ENCODE data around the gene RAB40C.

The RAB40C gene

DNA sequence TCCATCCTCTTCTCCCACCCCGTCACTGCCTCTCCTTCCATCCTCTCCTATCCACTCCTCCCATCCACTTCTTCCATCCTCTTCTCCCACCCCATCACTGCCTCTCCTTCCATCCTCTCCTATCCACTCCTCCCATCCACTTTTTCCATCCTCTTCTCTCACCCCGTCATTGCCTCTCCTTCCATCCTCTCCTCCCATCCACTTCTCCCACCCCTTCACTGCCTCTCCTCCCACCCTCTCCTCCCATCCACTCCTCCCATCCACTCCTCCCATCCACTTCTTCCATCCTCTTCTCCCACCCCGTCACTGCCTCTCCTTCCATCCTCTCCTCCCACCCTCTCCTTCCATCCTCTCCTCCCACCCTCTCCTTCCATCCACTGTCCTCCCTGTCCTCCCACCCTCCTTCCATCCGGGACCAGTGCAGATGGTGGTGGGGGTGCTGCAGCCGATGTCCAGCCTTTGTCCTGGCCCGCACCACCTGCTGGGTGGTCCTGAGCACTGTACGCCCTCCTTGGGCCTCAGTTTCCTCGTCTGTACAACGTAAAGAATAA, 42.0 kb downstream of the RAB40C start:
- Mint-ChIP-seq H3K4me3 (no peak overlapping the region), H3K27me3 (no peaks in the 10 kb centered on the region), H3K4me1 (peaks cover 7% of the 10 kb centered on the region), H3K36me3 (ENCODE audit: insufficient read depth) (peaks cover 19% of the 10 kb centered on the region), H3K9me3 (no peaks in the 10 kb centered on the region), H3K27ac (ENCODE audit: low read depth) (no peak overlapping the region)
- ATAC-seq (replicated peaks; ENCODE audit: extremely low read depth, poor library complexity, severe bottlenecking) (no peak), DNase-seq (ENCODE audit: low spot score in 2 of 2) (no peak)

DNA sequence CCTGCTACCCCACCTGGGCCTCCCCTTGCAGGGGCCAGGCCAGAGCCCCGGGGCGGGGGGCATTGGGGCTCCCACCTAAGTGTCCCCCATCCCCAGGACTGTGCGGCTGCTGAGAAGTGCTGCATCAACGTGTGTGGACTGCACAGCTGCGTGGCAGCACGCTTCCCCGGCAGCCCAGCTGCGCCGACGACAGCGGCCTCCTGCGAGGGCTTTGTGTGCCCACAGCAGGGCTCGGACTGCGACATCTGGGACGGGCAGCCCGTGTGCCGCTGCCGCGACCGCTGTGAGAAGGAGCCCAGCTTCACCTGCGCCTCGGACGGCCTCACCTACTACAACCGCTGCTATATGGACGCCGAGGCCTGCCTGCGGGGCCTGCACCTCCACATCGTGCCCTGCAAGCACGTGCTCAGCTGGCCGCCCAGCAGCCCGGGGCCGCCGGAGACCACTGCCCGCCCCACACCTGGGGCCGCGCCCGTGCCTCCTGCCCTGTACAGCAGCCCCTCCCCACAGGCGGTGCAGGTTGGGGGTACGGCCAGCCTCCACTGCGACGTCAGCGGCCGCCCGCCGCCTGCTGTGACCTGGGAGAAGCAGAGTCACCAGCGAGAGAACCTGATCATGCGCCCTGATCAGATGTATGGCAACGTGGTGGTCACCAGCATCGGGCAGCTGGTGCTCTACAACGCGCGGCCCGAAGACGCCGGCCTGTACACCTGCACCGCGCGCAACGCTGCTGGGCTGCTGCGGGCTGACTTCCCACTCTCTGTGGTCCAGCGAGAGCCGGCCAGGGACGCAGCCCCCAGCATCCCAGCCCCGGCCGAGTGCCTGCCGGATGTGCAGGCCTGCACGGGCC, 42.8 kb downstream of the RAB40C start:
- Mint-ChIP-seq H3K4me1 (peaks cover 8% of the 10 kb centered on the region), H3K9me3 (no peaks in the 10 kb centered on the region), H3K27ac (ENCODE audit: low read depth) (no peak overlapping the region), H3K36me3 (ENCODE audit: insufficient read depth) (peaks cover 25% of the 10 kb centered on the region), H3K4me3 (no peak overlapping the region), H3K27me3 (no peaks in the 10 kb centered on the region)
- ATAC-seq (replicated peaks; ENCODE audit: extremely low read depth, poor library complexity, severe bottlenecking), result no peak
- no peak for DNase-seq (ENCODE audit: low spot score in 2 of 2)

DNA sequence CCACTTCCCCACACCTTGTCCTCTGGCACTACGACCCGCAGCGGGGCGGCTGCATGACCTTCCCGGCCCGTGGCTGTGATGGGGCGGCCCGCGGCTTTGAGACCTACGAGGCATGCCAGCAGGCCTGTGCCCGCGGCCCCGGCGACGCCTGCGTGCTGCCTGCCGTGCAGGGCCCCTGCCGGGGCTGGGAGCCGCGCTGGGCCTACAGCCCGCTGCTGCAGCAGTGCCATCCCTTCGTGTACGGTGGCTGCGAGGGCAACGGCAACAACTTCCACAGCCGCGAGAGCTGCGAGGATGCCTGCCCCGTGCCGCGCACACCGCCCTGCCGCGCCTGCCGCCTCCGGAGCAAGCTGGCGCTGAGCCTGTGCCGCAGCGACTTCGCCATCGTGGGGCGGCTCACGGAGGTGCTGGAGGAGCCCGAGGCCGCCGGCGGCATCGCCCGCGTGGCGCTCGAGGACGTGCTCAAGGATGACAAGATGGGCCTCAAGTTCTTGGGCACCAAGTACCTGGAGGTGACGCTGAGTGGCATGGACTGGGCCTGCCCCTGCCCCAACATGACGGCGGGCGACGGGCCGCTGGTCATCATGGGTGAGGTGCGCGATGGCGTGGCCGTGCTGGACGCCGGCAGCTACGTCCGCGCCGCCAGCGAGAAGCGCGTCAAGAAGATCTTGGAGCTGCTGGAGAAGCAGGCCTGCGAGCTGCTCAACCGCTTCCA, 43.6 kb downstream of the RAB40C start:
- H3K36me3 Mint-ChIP-seq (ENCODE audit: insufficient read depth), result peaks cover 24% of the 10 kb centered on the region
- peaks cover 8% of the 10 kb centered on the region for H3K4me1 Mint-ChIP-seq
- no peak for ATAC-seq (replicated peaks; ENCODE audit: extremely low read depth, poor library complexity, severe bottlenecking)
- no peak overlapping the region for H3K27ac Mint-ChIP-seq (ENCODE audit: low read depth)
- no peaks in the 10 kb centered on the region for H3K9me3 Mint-ChIP-seq
- no peaks in the 10 kb centered on the region for H3K27me3 Mint-ChIP-seq
- DNase-seq (ENCODE audit: low spot score in 2 of 2), result no peak
- H3K4me3 Mint-ChIP-seq, result no peak overlapping the region

DNA sequence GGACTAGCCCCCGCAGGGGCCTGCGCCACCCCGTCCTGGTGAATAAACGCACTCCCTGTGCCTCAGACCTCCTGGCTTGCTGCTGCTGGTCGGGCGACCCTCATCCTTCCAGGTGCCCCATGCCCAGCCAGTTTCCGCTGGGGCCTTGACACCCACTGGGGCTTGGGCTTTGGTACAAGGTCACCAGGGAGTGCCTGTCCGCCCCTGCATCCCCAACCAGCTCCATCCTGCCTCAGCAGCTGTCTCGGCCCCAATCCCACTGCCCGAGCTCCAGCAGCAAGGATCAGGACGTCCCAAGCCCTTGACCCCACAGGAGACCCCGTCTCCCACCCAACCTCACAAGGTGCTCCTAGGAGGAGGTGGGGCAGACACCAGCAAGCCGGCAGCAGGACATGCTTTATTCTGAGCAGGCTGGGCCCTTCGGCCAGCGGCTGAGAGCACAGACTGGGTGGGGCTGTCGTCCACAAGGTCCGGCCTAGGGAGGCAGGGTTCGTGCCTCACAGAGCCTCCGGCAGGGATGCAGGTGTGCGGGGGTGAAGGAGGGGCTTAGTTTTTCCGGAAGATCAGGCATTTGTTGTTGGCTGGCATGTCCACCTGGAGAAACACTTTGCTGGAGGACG, 44.3 kb downstream of the RAB40C start:
- Mint-ChIP-seq H3K27ac (ENCODE audit: low read depth) (no peak overlapping the region), H3K36me3 (ENCODE audit: insufficient read depth) (peaks cover 20% of the 10 kb centered on the region), H3K4me3 (peak overlapping the region; percentile 98), H3K9me3 (no peaks in the 10 kb centered on the region), H3K4me1 (peaks cover 8% of the 10 kb centered on the region), H3K27me3 (no peaks in the 10 kb centered on the region)
- ATAC-seq (replicated peaks; ENCODE audit: extremely low read depth, poor library complexity, severe bottlenecking) (no peak), DNase-seq (ENCODE audit: low spot score in 2 of 2) (no peak)

DNA sequence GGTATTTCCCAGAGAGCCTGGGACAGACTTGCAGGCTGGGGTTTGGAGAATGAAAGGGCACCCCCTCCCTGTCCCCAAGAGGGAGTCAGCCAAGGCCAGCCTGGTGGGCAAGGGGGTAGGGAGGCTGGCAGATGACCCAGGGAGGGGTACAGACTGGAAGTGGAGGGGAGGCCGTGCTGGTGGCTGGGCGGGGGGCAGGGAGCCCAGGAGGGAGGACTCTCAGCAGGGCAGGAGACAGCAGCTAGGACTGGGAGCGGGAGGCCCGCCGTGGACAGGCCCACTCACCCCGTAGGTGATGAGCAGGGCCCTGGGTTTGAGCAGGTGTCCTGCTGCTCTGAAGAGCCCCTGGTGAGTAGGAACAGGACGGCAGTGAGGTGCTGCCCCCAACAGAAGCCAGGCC, 45.1 kb downstream of the RAB40C start:
- DNase-seq (ENCODE audit: low spot score in 2 of 2), result no peak
- peaks cover 20% of the 10 kb centered on the region for H3K36me3 Mint-ChIP-seq (ENCODE audit: insufficient read depth)
- H3K27me3 Mint-ChIP-seq, result no peaks in the 10 kb centered on the region
- peaks cover 8% of the 10 kb centered on the region for H3K4me1 Mint-ChIP-seq
- ATAC-seq (replicated peaks; ENCODE audit: extremely low read depth, poor library complexity, severe bottlenecking), result no peak
- H3K9me3 Mint-ChIP-seq, result no peaks in the 10 kb centered on the region
- H3K4me3 Mint-ChIP-seq, result peak overlapping the region; percentile 98
- H3K27ac Mint-ChIP-seq (ENCODE audit: low read depth), result no peak overlapping the region

DNA sequence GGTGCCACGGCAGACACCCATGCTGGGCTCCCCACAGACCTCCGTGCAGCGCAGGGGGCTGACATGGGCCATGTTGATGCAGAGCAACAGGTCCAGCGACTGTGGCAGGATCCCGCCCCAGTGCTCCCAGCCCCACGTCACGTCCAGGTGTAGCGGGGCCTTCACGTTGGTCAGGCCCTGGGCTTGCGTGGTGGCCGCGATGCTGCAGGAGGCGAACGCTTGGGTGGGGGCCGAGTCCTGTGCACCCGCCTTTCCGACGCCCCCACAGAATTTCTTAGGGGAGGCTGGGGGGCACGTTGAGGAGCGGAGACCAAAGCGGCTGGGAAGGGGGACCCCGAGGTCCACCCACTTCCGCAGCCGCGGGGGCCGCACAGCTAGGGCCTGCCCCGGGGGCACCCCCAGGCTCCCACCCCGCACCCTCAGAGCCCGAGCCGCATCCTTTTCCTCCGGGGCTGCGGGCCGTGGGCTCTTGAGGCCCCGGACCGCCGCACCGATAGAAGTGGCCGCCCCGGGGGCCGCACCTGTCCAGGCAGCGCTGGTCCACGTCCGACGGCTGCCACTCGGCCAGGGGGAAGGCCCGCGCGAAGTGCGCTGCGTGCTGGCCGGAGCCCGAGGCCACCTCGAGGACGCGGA, 45.8 kb downstream of the RAB40C start:
- no peaks in the 10 kb centered on the region for H3K27me3 Mint-ChIP-seq
- H3K27ac Mint-ChIP-seq (ENCODE audit: low read depth), result peak overlapping the region; percentile 100
- DNase-seq (ENCODE audit: low spot score in 2 of 2), result no peak
- peaks cover 8% of the 10 kb centered on the region for H3K4me1 Mint-ChIP-seq
- H3K36me3 Mint-ChIP-seq (ENCODE audit: insufficient read depth), result peaks cover 19% of the 10 kb centered on the region
- H3K9me3 Mint-ChIP-seq, result no peaks in the 10 kb centered on the region
- no peak for ATAC-seq (replicated peaks; ENCODE audit: extremely low read depth, poor library complexity, severe bottlenecking)
- peak overlapping the region; percentile 98 for H3K4me3 Mint-ChIP-seq

DNA sequence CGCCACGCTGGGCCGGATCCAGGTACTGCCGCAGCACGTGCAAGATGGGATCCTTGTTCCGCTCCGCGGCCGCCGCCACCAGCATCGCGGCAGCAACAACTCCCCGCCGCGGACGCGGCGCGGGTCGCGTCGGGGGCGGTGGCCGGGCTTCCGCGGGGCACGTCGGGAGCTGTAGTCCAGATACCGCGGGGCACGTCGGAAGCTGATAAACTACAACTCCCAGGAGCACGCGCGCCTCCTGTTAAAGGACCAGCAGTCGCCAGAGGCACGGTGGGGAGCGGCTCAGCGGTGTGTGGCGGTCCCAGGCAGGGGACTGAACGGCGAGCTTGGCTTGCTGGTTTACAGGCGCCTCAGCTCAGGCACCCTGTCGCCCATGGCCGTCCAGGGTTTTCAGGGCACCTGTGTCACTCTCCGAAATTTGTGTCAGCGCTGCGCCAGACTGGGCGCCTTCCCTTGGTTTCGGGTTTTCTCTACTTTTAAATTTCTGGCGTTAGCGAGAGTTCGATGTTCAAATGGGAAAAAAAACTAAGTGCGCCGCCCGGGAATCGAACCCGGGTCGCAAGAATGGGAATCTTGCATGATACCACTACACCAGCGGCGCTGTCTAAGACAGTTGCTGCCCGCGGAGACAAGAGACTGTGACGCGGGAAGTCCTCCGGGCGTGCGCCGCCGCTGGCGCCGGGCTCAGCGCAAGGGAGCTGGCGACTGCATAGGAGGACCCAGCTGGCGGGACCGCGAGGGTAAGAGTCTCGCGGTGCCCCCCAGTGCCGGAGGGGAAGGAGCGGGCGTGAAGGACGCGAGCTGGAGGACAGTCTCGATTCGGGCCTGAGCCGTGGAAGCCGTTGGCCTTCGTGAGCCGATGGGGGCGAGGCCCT, 46.6 kb downstream of the RAB40C start, which contains the start of gene METTL26:
TSS of gene METTL26 (minus strand) at position 100 of the 875 bp plus-strand sequence. CDS start at position 85, 15 bp downstream.
- Mint-ChIP-seq H3K27me3 (no peaks in the 10 kb centered on the region), H3K4me3 (peak within 1 kb of the TSS; percentile 98), H3K36me3 (ENCODE audit: insufficient read depth) (peaks cover 19% of the 10 kb centered on the region), H3K27ac (ENCODE audit: low read depth) (peak within 1 kb of the TSS; percentile 100), H3K9me3 (no peaks in the 10 kb centered on the region), H3K4me1 (peaks cover 8% of the 10 kb centered on the region)
- DNase-seq (ENCODE audit: low spot score in 2 of 2), result peak; percentile 89 to 95
- peak; percentile 90 for ATAC-seq (replicated peaks; ENCODE audit: extremely low read depth, poor library complexity, severe bottlenecking)

DNA sequence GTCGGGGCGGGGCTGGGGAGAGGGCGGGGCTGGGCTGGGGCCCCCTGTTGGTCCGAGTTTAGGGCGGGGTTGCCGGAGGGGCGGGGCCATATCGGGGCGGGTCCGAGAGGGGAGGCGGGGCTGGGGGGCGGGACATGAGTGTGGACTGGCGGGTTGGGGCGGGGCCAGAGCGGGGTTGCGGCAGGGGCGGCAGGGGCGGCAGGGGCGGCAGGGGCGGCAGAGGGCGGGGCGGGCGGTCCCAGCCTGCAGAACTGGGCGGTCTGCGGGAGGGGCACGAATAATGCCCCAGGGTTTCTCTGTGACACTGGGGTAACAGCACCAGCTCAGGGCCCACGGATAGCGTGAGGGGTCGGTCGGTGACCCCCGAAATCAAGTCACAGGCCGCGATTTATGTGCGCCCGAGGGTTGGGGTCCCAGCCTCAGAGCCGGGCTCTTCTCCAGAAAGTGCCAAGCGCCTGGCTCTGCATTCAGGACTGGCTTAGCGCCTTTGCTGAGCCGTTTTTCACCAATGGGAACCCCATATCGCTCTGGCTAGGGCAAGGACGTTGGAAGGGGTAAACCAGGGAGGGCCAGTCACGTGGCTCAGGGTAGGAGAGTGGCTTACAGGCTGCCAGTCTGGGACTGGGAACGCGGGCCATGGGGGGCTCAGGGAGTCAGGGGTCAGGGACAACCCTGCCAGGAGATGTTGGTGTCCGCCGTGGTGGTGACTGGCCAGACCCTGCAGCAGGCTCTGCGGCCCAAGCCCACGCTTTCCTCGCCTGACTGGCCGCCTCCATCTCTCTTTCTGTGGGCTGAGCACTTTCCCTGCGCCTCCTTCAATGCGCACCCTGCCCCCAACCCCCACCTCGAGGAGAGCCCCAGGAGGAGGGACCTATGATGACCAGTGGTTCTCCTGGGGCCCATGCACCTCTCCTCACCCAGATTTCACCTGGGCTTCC, 47.5 kb downstream of the RAB40C start:
- Mint-ChIP-seq H3K9me3 (no peaks in the 10 kb centered on the region), H3K27me3 (no peaks in the 10 kb centered on the region), H3K4me1 (peaks cover 8% of the 10 kb centered on the region)

DNA sequence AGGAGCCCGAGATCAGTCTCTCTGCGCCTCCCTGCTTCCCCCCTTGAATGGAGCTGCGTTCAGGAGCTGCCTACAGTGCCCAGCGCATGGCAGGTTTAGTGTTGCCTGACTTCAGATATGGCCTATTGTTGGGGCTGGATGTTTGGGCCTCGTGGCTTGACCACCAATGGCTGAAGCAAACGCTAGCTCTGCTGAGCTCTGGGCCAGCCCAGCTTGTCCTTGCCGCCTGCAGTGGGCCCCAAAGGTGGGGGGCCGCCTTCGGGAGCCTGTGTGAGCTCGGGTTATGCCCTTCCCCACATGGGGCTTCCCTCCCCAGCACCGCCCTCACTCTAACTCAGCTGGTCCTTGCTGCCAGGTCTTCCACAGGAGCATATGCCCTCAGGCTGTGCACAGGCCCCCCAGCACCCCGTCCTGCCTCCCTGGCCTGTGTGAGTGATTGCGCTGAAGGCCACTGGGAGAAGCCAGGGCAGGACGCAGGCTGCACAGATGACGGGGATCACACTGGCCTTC, 48.2 kb downstream of the RAB40C start:
- Mint-ChIP-seq H3K4me3 (peak overlapping the region; percentile 98), H3K27me3 (no peaks in the 10 kb centered on the region), H3K9me3 (no peaks in the 10 kb centered on the region), H3K36me3 (ENCODE audit: insufficient read depth) (peaks cover 20% of the 10 kb centered on the region), H3K27ac (ENCODE audit: low read depth) (no peak overlapping the region), H3K4me1 (peaks cover 8% of the 10 kb centered on the region)
- ATAC-seq (replicated peaks; ENCODE audit: extremely low read depth, poor library complexity, severe bottlenecking) (no peak), DNase-seq (ENCODE audit: low spot score in 2 of 2) (no peak)

More for the DNA sequence above, 47.5 kb downstream of the RAB40C start:
- DNase-seq (ENCODE audit: low spot score in 2 of 2) (no peak), ATAC-seq (replicated peaks; ENCODE audit: extremely low read depth, poor library complexity, severe bottlenecking) (peak; percentile 62)
- H3K36me3 Mint-ChIP-seq (ENCODE audit: insufficient read depth), result peaks cover 19% of the 10 kb centered on the region
- peak overlapping the region; percentile 100 for H3K27ac Mint-ChIP-seq (ENCODE audit: low read depth)
- H3K4me3 Mint-ChIP-seq, result peak overlapping the region; percentile 98

DNA sequence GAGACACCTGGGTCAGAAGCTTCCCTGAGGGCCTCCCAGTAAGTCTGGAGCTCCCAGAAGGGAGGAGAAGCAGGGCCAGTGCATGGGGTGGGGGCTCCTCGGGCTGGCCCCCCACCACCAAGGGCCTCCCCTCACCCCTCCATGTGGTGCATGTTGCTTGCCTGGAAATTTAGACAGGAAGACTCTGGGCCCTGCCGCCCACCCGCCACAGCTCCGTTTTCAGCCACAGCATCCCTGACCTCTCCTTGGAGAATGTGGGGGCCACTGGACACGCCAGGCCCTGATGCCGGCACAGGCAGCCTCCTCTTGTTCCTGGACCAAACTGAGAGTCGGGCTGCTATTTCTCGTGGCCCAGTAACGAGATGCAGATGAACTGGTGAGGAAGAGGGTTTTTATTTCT, 49.0 kb downstream of the RAB40C start:
- ATAC-seq (replicated peaks; ENCODE audit: extremely low read depth, poor library complexity, severe bottlenecking), result no peak
- no peak for DNase-seq (ENCODE audit: low spot score in 2 of 2)
- Mint-ChIP-seq H3K4me3 (no peak overlapping the region), H3K36me3 (ENCODE audit: insufficient read depth) (peaks cover 18% of the 10 kb centered on the region), H3K27me3 (no peaks in the 10 kb centered on the region), H3K27ac (ENCODE audit: low read depth) (no peak overlapping the region), H3K9me3 (no peaks in the 10 kb centered on the region), H3K4me1 (peaks cover 11% of the 10 kb centered on the region)
